HG03457 (cell line): Measurements from ENCODE around the gene PAQR5.

Source experiments
- ATAC-seq: cut with Tn5 transposase; IDR thresholded peaks from one replicate; pipeline ENCODE4 v1.9.1; 2021; ENCODE audit warnings: moderate number of reproducible peaks; ENCODE audit not compliant: unreplicated experiment

PAQR5 gene

GRCh38 chr15:69389426-69389825 is 90.7 kb downstream of the PAQR5 start:
- no peak for ATAC-seq

GRCh38 chr15:69390575-69390974 is 91.9 kb downstream of the PAQR5 start:
- ATAC-seq: no peak

- ATAC-seq: no peak
Observed at GRCh38 chr15:69391046-69391757, 92.5 kb downstream of the PAQR5 start.

GRCh38 chr15:69392352-69392751 is 93.6 kb downstream of the PAQR5 start:
- ATAC-seq: no peak

- ATAC-seq: no peak
Observed at GRCh38 chr15:69393831-69394491, 95.2 kb downstream of the PAQR5 start.

- no peak for ATAC-seq
Observed at GRCh38 chr15:69394556-69395282, 96.0 kb downstream of the PAQR5 start.

GRCh38 chr15:69395460-69395859 is 96.7 kb downstream of the PAQR5 start:
- ATAC-seq: no peak

GRCh38 chr15:69395991-69396390 is 97.3 kb downstream of the PAQR5 start:
- no peak for ATAC-seq

- ATAC-seq: no peak
Observed at GRCh38 chr15:69398491-69398891, 99.8 kb downstream of the PAQR5 start.

- ATAC-seq: no peak
Observed at GRCh38 chr15:69400850-69401249, 102.1 kb downstream of the PAQR5 start.

- no peak for ATAC-seq
Observed at GRCh38 chr15:69402816-69403215, 104.1 kb downstream of the PAQR5 start.

- no peak for ATAC-seq
Observed at GRCh38 chr15:69403594-69403993, 104.9 kb downstream of the PAQR5 start.

GRCh38 chr15:69405110-69405509 is 106.4 kb downstream of the PAQR5 start:
- no peak for ATAC-seq

GRCh38 chr15:69407719-69408400 is 109.1 kb downstream of the PAQR5 start:
- no peak for ATAC-seq

- ATAC-seq: no peak
Observed at GRCh38 chr15:69408841-69409240, 110.1 kb downstream of the PAQR5 start.

GRCh38 chr15:69410248-69410874 is 111.6 kb downstream of the PAQR5 start:
- no peak for ATAC-seq

- no peak for ATAC-seq
Observed at GRCh38 chr15:69412274-69412673, 113.6 kb downstream of the PAQR5 start.

GRCh38 chr15:69412701-69413100 is 114.0 kb downstream of the PAQR5 start:
- no peak for ATAC-seq

GRCh38 chr15:69413822-69414700 is 115.3 kb downstream of the PAQR5 start, which contains the start of gene KIF23:
Gene KIF23, plus strand, starts transcription at chr15:69414349. Its CDS starts 117 bp downstream, at chr15:69414466.
- peak; percentile 82 for ATAC-seq

- ATAC-seq: peak; percentile 4
Observed at GRCh38 chr15:69414701-69415167, 116.0 kb downstream of the PAQR5 start.
